ENCODE results near the gene GBGT1. TPM values are rescaled to one million over a fixed set of nuclear protein-coding genes. Genes with fewer than 3 reads are reported as not detected.
A peak's percentile ranks its signal among the peaks of the same experiment; 100 is the strongest.

Gene GBGT1
- total RNA-seq, 4 donors from 2014 or later = 7.0 to 49.5 (median 14.1) TPM

GRCh38 chr9:133107245-133107722, 56.4 kb downstream of the GBGT1 start:
- peaks cover 0 to 10% (median 1%) of the 10 kb centered on the region in 4 donors for H3K4me1 ChIP-seq
- peaks cover 0 to 95% (median 0%) of the 10 kb centered on the region in 3 donors for H3K36me3 ChIP-seq
- H3K27ac ChIP-seq = no peak overlapping the region
- DNase-seq = peak in 1 of 3 donors; percentile 35
- TF ChIP-seq POLR2A (IDR thresholded peaks at IDR 0.05) (no peak), CTCF (IDR thresholded peaks at IDR 0.05) (no peak)
- no peaks in the 10 kb centered on the region for H3K27me3 ChIP-seq
- H3K9me3 ChIP-seq = no peaks in the 10 kb centered on the region
- no peak overlapping the region for H3K4me3 ChIP-seq

GRCh38 chr9:133106511-133107244, 57.0 kb downstream of the GBGT1 start:
- Histone ChIP-seq H3K36me3 (peaks cover 0 to 96% (median 0%) of the 10 kb centered on the region in 3 donors), H3K27ac (no peak overlapping the region), H3K4me1 (peaks cover 0 to 8% (median 0%) of the 10 kb centered on the region in 4 donors), H3K27me3 (no peaks in the 10 kb centered on the region), H3K4me3 (no peak overlapping the region), H3K9me3 (no peaks in the 10 kb centered on the region)
- peak in 2 of 3 donors; percentile 45 to 47 for DNase-seq
- TF ChIP-seq CTCF (IDR thresholded peaks at IDR 0.05) = no peak
- no peak for TF ChIP-seq POLR2A (IDR thresholded peaks at IDR 0.05)

- TF ChIP-seq CTCF (IDR thresholded peaks at IDR 0.05) (no peak), POLR2A (IDR thresholded peaks at IDR 0.05) (no peak)
- Histone ChIP-seq H3K9me3 (no peaks in the 10 kb centered on the region), H3K36me3 (peaks cover 0 to 96% (median 0%) of the 10 kb centered on the region in 3 donors), H3K27ac (no peak overlapping the region), H3K4me1 (peaks cover 0 to 8% (median 0%) of the 10 kb centered on the region in 4 donors), H3K27me3 (no peaks in the 10 kb centered on the region), H3K4me3 (no peak overlapping the region)
- DNase-seq = peak in 1 of 3 donors; percentile 42
Observed at GRCh38 chr9:133105461-133105770, 58.3 kb downstream of the GBGT1 start.

DNA sequence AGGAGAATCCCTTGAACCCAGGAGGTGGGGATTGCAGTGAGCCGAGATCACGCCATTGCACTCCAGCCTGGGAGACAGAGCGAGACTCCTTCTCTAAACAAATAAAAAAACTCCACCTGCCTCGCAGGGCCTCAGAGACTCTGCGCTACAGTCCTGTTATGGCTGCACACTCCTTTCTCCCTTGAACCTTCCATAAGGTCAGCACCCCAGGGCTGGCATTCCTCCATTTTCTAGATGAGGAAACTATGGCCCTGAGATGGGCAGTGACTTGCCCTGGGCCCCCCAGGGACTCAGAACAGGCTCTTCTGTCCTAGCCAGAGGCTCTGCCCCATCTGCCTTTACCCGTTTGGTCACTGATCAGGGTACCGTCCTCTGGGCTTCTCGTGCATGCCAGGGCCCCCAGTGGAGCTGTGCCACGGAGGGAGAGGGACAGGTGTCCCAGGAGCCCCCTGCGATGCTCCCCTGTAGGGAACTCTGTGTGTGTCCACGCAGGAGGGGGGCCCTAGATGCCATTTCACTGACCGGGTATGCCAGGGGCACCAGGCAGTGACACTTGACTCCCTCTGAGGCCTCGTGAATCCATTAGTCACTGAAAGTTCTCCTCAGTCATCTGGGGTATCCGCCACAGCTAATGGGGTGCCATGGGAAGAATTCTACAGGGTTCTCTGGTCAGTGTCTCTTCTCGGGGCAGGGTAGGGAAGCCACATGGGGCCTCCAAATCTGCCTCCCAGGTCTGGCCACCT, 58.8 kb downstream of the GBGT1 start:
- Histone ChIP-seq H3K27me3 (no peaks in the 10 kb centered on the region), H3K4me3 (no peak overlapping the region), H3K9me3 (no peaks in the 10 kb centered on the region), H3K36me3 (peaks cover 0 to 96% (median 0%) of the 10 kb centered on the region in 3 donors), H3K27ac (no peak overlapping the region), H3K4me1 (peaks cover 0 to 8% (median 0%) of the 10 kb centered on the region in 4 donors)
- TF ChIP-seq CTCF (IDR thresholded peaks at IDR 0.05) = no peak
- TF ChIP-seq POLR2A (IDR thresholded peaks at IDR 0.05) = no peak
- peak in 2 of 3 donors; percentile 33 to 43 for DNase-seq

- TF ChIP-seq CTCF (IDR thresholded peaks at IDR 0.05) (no peak), POLR2A (IDR thresholded peaks at IDR 0.05) (no peak)
- Histone ChIP-seq H3K4me1 (peaks cover 0 to 8% (median 0%) of the 10 kb centered on the region in 4 donors), H3K9me3 (no peaks in the 10 kb centered on the region), H3K4me3 (no peak overlapping the region), H3K36me3 (peaks cover 0 to 96% (median 0%) of the 10 kb centered on the region in 3 donors), H3K27me3 (no peaks in the 10 kb centered on the region), H3K27ac (peak overlapping the region in 2 of 4 donors; percentile 58 to 69)
- peak in 2 of 3 donors; percentile 42 to 45 for DNase-seq
Observed at GRCh38 chr9:133103987-133104505, 59.7 kb downstream of the GBGT1 start.

Measured in Peyer's patch (tissue), 4 donors.